M059J (cell line): ENCODE data around the gene KITLG. TPM values are rescaled to one million over a fixed set of nuclear protein-coding genes. Genes with fewer than 3 reads are reported as not detected.
"Not testable (repeated sequence)": the region's sequence is repeated elsewhere in the genome, so short reads cannot be mapped to it uniquely, and the experiment has no call there.

Source experiments
- DNase-seq: peaks from one replicate; pipeline ENCODE4 v3.0.0-alpha.2; 2012; ENCODE audit warnings: low read depth
- total RNA-seq: library from RNA; depleted of rRNA; stranded (reverse); fragments of >200 nt; shearing (Covaris generic); gene quantifications from 2 replicates; pipeline ENCODE4 v1.2.3, GENCODE V29; 2014

Gene KITLG
- total RNA-seq, 1 experiment from 2014 or later = 13.0 TPM

GRCh38 chr12:88544991-88545980 lies 35.0 kb downstream of the KITLG start:
- no peak for DNase-seq

- DNase-seq = no peak
Observed at GRCh38 chr12:88539893-88540292, 40.4 kb downstream of the KITLG start.

- DNase-seq = no peak
Observed at GRCh38 chr12:88538697-88539096, 41.6 kb downstream of the KITLG start.

- DNase-seq = no peak
Observed at GRCh38 chr12:88538250-88538649, 42.0 kb downstream of the KITLG start.

- no peak for DNase-seq
Observed at GRCh38 chr12:88530868-88531267, 49.4 kb downstream of the KITLG start.

- DNase-seq = no peak
Observed at GRCh38 chr12:88529531-88530488, 50.5 kb downstream of the KITLG start.

GRCh38 chr12:88522961-88523360 lies 57.3 kb downstream of the KITLG start:
- no peak for DNase-seq

GRCh38 chr12:88520436-88520820 lies 59.8 kb downstream of the KITLG start:
- DNase-seq = no peak

- peak; percentile 15 for DNase-seq
Observed at GRCh38 chr12:88519802-88520435, 60.4 kb downstream of the KITLG start.

GRCh38 chr12:88518863-88519403 lies 61.3 kb downstream of the KITLG start:
- DNase-seq = no peak

- DNase-seq = no peak
Observed at GRCh38 chr12:88516811-88517210, 63.5 kb downstream of the KITLG start.

GRCh38 chr12:88510843-88511242 lies 69.4 kb downstream of the KITLG start:
- no peak for DNase-seq

GRCh38 chr12:88509851-88510250 lies 70.4 kb downstream of the KITLG start:
- no peak for DNase-seq

GRCh38 chr12:88509347-88509746 lies 70.9 kb downstream of the KITLG start:
- DNase-seq = no peak

- DNase-seq = not testable (repeated sequence)
Observed at GRCh38 chr12:88507851-88508250, 72.4 kb downstream of the KITLG start.

- no peak for DNase-seq
Observed at GRCh38 chr12:88507270-88507669, 73.0 kb downstream of the KITLG start.

GRCh38 chr12:88505696-88506095 lies 74.6 kb downstream of the KITLG start:
- no peak for DNase-seq

- no peak for DNase-seq
Observed at GRCh38 chr12:88503281-88503703, 77.0 kb downstream of the KITLG start.

- peak; percentile 61 for DNase-seq
Observed at GRCh38 chr12:88501972-88502938, 78.0 kb downstream of the KITLG start.

GRCh38 chr12:88496891-88497371 lies 83.3 kb downstream of the KITLG start:
- no peak for DNase-seq
